GM18499 (cell line): ENCODE data around the gene PLEKHN1.
"Not testable (repeated sequence)": the region's sequence is repeated elsewhere in the genome, so short reads cannot be mapped to it uniquely, and the experiment has no call there.

Experiments
- ATAC-seq: cut with Tn5 transposase; IDR thresholded peaks from one replicate; pipeline ENCODE4 v1.9.1; 2021; ENCODE audit warnings: moderate number of reproducible peaks; ENCODE audit not compliant: insufficient read depth, unreplicated experiment

Gene PLEKHN1

DNA sequence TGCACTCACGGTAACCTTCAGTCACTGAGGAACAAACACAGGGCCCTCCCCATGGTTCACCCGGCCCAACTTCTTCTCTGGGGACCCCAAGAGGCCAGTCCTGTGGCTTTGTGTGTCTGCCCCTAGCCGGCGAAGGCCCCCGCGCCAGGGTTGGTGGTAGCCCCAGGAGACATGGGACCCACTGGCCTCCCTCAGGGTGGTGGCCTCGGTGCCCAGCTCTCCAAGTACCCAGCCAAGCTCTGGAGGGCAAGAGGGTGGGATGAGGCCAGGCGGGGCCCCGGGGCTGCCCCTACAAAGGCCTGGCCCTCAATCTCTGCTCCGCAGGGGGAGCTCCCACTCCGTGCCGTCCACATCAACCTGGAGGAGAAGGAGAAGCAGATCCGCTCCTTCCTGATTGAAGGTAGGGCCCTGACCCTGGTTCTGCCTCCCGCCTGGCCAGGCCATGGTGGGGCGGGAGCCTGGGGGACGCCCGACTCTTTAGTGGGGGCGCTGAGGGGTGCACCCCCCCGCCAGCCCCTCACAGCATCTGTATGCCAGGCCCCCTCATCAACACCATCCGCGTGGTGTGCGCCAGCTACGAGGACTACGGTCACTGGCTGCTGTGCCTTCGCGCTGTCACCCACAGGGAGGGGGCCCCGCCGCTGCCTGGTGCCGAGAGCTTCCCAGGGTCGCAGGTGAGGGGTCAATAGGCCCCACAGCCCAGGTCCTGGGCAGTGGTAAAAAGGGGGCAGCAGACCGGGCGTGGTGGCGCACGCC is 5.6 kb downstream of the PLEKHN1 start:
- no peak for ATAC-seq

GRCh38 chr1:972726-973458 is 6.6 kb downstream of the PLEKHN1 start:
- no peak for ATAC-seq

DNA sequence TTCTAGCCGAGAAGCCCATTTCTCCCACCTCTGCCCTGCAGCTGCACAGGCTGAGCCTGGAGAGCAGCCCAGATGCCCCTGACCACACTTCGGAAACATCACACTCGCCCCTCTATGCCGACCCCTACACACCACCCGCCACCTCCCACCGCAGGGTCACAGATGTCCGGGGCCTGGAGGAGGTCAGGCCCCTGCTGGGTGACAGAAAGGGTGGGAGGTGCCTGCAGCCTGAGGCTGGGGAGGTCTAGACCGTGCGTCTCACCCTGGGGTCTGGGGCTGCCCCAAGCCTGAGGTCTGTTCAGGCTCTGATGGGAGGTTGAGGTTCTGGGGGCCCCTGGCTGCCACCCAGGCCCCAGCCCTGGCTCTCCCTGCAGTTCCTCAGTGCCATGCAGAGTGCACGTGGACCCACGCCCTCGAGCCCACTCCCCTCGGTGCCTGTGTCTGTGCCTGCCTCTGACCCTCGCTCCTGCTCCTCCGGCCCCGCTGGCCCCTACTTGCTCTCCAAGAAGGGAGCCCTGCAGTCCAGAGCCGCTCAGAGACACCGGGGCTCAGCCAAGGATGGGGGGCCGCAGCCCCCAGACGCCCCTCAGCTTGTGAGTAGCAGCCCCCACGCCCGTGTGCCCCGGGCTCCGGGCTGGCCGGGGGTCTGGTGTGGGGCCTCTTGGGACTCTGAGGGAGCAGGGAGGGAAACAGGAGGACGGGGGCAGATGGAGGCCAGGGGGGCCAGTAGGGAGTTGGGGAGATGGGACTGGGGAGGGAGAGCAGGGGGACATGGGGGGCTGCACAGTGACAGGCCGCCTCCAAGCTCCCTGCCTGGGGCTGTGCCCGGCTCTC is 7.4 kb downstream of the PLEKHN1 start:
- ATAC-seq, result no peak

GRCh38 chr1:974293-974640 is 8.0 kb downstream of the PLEKHN1 start:
- ATAC-seq, result no peak

GRCh38 chr1:974687-975328 is 8.5 kb downstream of the PLEKHN1 start:
- ATAC-seq, result no peak

GRCh38 chr1:975365-975764 is 9.1 kb downstream of the PLEKHN1 start:
- no peak for ATAC-seq

DNA sequence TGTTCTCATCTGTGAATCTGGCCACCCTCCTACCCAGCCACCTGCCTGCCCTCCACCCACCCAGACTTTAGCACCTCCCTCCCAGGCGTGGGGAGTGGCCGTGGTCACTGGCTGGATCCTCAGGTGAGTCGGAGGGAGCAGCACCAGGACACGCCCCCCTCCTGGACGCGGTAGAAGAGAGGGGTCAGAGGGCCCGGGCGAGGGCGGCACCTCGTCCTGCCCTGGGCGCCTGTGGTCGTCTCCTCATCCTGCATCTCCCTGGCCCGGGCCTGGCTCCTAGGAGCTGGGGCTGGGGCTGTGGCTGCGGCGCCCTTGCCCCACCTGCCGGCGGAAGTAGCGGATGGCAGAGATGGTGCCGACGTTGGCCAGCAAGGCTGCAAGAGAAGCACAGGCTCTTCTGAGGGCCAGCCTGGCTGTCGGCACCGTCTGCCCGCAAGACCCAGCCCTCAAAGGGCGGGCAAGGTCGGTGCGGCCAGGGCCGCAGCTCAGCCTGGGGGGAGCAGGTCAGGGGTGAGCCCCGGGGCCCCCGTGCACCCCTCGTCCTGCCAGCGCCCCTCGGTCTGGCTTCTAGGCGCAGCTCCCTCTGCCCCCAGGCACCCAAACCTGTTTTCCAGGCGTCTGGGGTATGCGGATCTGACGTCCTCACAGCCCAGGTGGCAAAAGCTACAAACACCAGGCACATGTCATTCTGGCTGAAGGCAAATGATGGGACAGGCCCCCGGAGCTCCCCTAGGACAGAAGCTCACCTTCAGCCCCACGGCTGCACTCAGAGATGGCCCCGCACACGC is 9.8 kb downstream of the PLEKHN1 start:
- no peak for ATAC-seq

- not testable (repeated sequence) for ATAC-seq
These were observed 10.5 kb downstream of the PLEKHN1 start for GRCh38 chr1:976791-977190.

DNA sequence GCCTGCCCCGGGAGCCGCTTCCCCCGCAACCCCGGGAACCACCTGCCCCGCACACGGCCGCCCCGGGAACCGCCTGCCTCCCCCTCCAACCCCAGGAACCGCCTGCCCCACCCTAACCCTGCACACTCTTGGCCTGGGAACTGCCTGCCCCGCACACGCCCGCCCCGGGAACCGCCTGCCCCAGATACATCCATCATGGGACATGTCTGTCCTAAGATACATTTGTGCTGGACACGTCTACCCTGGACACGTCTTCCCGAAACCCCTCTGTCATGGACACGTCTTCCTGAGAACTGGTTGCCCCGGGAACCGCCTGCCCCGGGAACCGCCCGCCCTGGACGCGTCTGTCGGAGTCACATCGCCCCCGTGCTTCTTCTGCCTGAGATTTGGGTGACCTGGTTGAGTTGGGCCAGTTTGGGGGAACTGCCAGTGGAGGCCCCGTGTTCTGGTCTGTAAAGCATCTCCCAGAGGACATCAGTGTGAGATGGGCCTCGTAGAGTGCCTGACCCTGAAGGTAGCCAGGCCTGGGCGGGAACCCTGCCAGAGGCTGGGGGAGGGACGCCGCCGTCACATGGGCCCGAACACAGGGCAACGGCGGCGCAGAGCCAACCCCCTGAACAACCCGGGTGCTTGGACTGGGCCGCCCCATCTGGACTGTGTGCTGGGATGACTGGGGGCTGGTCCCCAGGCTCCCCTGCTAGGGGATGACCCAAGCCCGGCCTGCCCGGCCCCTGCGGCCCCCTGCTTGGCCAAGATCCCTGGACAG is 12.0 kb downstream of the PLEKHN1 start:
- no peak for ATAC-seq

DNA sequence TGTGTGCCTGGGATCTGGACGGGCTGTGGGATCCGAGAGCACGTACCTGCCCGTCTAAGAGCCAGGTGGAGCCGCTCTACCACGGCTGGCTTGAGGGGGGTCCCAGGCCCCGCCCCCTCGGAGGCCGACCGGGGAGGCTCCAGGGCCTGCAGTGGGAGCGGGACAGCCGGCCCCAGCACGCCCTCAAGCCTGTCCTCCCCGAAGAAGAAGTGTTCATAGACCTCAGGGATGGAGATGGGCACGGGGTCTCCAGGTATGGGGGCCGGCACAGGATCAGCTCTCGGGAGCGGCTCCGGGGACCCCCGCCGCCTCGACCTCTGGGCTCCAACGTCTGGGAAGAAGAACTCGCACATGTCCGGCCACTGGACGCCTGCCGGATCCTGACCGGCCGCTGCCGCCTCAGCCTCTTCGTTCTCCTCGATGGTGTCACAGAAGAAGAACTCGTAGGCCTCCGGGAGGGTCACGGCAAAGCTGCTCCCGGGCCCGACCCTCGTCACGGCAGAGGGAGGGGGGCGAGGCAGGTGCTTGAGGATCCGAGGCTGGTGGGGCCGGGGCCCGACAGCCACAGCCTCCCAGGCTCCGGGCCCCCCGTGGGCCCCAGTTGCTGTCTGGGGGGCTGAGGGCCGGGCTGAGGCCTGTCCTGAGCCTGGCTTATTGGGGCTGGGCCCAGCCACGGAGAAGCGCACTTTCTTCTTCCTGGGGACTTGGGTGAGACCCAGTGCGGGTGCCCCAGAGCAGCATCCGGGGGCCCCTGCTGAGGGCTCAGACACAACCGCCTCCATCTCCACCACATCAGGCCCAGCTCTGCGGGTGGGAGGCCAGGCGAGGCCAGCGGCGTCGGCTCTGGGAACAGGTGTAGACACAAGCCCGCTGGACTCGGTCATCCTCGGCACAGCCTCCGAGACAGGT is 12.8 kb downstream of the PLEKHN1 start:
- ATAC-seq, result no peak

DNA sequence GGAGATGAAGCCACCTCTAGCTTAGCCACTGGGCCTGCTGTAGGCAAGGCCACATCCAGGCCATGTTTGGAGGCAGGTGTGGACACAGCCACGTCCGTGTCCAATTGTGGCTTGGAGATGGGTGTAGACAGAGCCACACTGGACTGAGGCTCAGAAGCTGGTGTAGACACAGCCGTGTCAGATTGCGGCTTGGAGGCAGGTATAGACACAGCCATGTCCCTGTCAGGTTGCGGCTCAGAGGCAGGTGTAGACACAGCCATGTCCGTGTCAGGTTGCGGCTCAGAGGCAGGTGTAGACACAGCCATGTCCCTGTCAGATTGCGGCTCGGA is 13.4 kb downstream of the PLEKHN1 start:
- ATAC-seq, result no peak

DNA sequence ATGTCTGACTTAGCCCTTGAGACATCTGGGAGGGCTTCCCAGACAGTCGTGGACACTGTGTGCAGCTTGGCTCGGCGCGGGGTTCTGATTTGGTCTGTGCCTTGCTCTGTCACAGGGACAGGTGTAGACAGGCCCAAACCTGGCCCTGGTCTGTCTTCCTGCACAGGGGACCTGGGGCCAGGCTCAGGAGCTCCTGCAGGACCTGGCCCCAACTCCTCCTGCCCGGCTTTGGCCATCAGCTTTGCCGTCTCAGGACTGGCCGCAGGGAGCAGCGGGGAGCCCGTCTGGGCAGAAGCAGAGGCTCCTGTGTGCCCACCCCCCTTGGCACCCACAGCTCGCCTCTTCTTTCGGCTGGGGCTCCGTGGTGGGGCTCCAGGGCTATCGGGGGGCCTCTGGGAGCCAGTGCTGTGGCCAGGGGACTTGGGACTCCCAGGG is 13.9 kb downstream of the PLEKHN1 start:
- ATAC-seq, result no peak

GRCh38 chr1:980602-981395 is 14.5 kb downstream of the PLEKHN1 start:
- ATAC-seq, result no peak

- ATAC-seq, result no peak
These were observed 15.2 kb downstream of the PLEKHN1 start for GRCh38 chr1:981491-981954.

DNA sequence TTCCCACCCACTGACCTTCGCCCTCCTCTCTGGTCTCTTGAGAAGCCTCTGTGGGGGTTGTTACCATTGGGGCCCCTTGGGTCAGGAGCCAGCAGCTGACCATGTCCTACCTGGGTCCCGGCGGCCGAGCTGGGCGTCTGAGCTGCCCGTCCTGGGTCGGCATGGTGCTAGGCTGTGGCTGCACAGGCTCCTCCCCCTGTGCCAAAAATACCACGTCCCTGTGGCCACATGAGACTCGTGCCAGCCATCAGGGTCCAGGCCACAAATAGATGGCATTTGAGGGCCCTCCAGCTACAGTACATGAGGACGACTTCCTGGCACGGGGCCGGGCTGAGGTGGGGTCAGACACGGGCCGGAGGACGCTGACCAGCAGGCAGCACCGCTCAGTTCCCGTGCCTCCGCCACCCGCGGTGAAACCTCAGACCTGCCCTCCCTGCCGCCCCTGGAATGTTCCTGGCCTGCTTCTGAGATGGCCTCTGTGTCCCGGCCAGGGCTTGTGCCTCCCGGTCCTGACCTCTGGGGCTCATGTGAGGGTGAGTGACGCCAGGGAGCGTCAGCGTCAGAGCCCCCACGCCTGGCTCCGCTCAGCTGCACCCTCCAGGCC is 15.8 kb downstream of the PLEKHN1 start, which contains the start of gene PERM1:
Gene PERM1, minus strand, starts transcription at position 139 of the 604 bp plus-strand sequence. CDS start 1,064 bp downstream, outside the sequence.
- no peak for ATAC-seq

DNA sequence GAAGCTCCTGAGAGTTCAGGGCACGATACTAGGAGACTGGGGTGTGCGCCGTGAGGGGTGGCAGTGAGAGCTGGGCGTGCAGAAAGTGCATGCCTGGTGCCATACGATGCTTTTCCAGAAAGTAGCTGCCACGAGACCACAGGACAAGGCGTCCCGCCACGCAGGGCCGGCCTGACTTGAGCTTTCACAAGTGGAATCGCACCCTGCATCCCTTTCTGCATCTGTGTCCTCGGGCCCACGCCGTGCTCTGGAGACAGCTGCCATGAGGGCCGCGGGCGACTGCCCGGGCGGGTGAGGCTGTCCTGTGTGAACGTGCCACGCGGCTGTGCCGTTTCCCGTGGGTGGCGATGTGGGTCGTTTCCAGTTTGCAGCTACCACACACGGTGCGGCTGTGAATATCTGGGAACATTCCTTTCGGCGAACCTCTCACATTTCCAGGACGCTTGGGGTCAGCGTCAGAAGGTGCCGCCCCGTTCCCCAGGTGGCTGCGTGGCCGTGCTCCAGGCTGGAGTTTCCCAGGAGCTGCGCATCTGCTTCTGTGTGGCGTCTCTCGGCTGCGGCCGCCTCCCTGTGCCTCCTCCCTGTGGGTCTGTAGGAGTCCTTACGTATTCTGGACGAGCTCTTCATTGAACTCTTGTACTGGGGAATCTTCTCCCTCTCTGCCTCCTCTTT is 16.6 kb downstream of the PLEKHN1 start:
- no peak for ATAC-seq
